Natural killer cell (primary cell): ENCODE data around the gene GRB7. TPM values are rescaled to one million over a fixed set of nuclear protein-coding genes. Genes with fewer than 3 reads are reported as not detected.
A peak's percentile ranks its signal among the peaks of the same experiment; 100 is the strongest.
"Not testable (repeated sequence)": the region's sequence is repeated elsewhere in the genome, so short reads cannot be mapped to it uniquely, and the experiment has no call there.

Experiments
- ATAC-seq, 3 donors: fragments of 150-1000 bp in 2 of 3; fragments of 200-7000 bp in 1 of 3; cut with Tn5 transposase; 1 replicate in 1 of 3; 2 replicates in 2 of 3; pipeline ENCODE4 v1.10.0; 2021; ENCODE audit warnings: mild to moderate bottlenecking in 2 of 3, moderate library complexity in 2 of 3
- DNase-seq, 2 donors: peaks; one replicate each; pipeline versions ENCODE4 v3.0.0 to v3.0.0-alpha.2; 2013 to 2021; ENCODE audit warnings: mixed read lengths in 1 of 2
- H3K27ac ChIP-seq: one replicate; pipeline ENCODE4 v1.5.1; 2013; ENCODE audit warnings: mild to moderate bottlenecking, low read length
- H3K27me3 ChIP-seq: one replicate; pipeline ENCODE4 v1.6.1; 2013; ENCODE audit warnings: low read length; ENCODE audit not compliant: control insufficient read depth, insufficient read depth
- H3K36me3 ChIP-seq: one replicate; pipeline ENCODE4 v1.6.1; 2013; ENCODE audit warnings: low read length; ENCODE audit not compliant: control insufficient read depth, insufficient read depth
- H3K4me1 ChIP-seq: one replicate; pipeline ENCODE4 v1.6.1; 2013; ENCODE audit warnings: low read length; ENCODE audit not compliant: control insufficient read depth, insufficient read depth
- H3K4me3 ChIP-seq: one replicate; pipeline ENCODE4 v1.5.1; 2013; ENCODE audit warnings: low read length
- H3K9me3 ChIP-seq: one replicate; pipeline ENCODE4 v1.6.1; 2013; ENCODE audit warnings: low read length; ENCODE audit not compliant: control insufficient read depth, insufficient read depth
- H3K27ac Mint-ChIP-seq, 2 donors: one replicate each; pipeline ENCODE4 v1.8.0; 2022; ENCODE audit warnings: mild to moderate bottlenecking in 2 of 2, mixed read lengths in 2 of 2, moderate library complexity in 1 of 2
- H3K27me3 Mint-ChIP-seq, 2 donors: one replicate each; pipeline ENCODE4 v1.8.0; 2022; ENCODE audit warnings: low read depth in 2 of 2, mixed read lengths in 2 of 2
- H3K36me3 Mint-ChIP-seq: one replicate; pipeline ENCODE4 v1.8.0; 2022; ENCODE audit warnings: mixed read lengths
- H3K4me1 Mint-ChIP-seq, 2 donors: one replicate each; pipeline ENCODE4 v1.8.0; 2022; ENCODE audit warnings: mixed read lengths in 2 of 2
- H3K4me3 Mint-ChIP-seq: one replicate; pipeline ENCODE4 v1.8.0; 2022; ENCODE audit warnings: mild to moderate bottlenecking, moderate library complexity, mixed read lengths
- H3K9me3 Mint-ChIP-seq, 2 donors: one replicate each; pipeline ENCODE4 v1.8.0; 2022; ENCODE audit warnings: mixed read lengths in 2 of 2
- WGBS: methylation state at CpG from one replicate; pipeline ENCODE4 v1.1.7; 2013; ENCODE audit warnings: missing lambda C conversion rate; ENCODE audit not compliant: insufficient coverage; 5-methylcytosine and 5-hydroxymethylcytosine counted together
- intact Hi-C: fragments of 100-400 bp; cut with micrococcal nuclease; formaldehyde crosslinking; loops from one replicate; pipeline ENCODE4 v1.14.2; 2022
- total RNA-seq, 4 donors: library from RNA; stranded (reverse); fragments of 120-200 nt in 1 of 4; gene quantifications; one replicate each; pipeline versions ENCODE4 v1.2.3 to v1.2.4, GENCODE V29; 2013 to 2022
- TF ChIP-seq, protein P1 (sequence below): fragments of 200-600 bp; IDR thresholded peaks from one replicate; pipeline ENCODE4 v1.8.0; 2022; ENCODE audit warnings: antibody characterized with exemption

Gene GRB7
- total RNA-seq, 3 donors from 2014 or later (not counting 1 experiment from before 2014, with no cell fraction given): 0.27 TPM; not detected in 2

DNA sequence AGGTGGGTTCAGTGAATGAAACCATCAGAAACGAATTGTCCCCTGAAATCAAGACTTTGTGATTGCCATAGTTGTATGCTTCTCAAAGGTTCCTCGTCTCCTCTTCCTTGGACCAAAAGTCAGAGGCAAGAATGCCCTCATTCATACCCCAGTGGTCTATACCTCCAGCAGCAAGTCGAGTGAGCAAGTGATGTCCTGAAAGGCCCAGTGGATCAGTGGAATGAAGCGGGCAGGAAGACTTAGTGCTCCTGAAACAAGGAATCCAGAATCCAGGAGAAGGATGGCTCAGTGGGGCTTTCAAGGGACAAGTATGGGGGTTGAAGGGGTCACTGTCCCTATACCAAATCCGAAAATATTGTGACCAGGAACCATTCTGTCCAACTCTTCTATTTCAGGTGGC, 43.1 kb upstream of the GRB7 start:
- H3K9me3 Mint-ChIP-seq: no peaks in the 10 kb centered on the region
- H3K27ac Mint-ChIP-seq: no peak overlapping the region
- Histone ChIP-seq H3K36me3 (no peaks in the 10 kb centered on the region), H3K4me3 (no peak overlapping the region), H3K27ac (no peak overlapping the region), H3K9me3 (no peaks in the 10 kb centered on the region), H3K4me1 (peaks cover 1% of the 10 kb centered on the region), H3K27me3 (peaks cover 2% of the 10 kb centered on the region)
- no peaks in the 10 kb centered on the region for H3K36me3 Mint-ChIP-seq
- ATAC-seq (no peak), DNase-seq (no peak)
- TF ChIP-seq, protein P1, sequence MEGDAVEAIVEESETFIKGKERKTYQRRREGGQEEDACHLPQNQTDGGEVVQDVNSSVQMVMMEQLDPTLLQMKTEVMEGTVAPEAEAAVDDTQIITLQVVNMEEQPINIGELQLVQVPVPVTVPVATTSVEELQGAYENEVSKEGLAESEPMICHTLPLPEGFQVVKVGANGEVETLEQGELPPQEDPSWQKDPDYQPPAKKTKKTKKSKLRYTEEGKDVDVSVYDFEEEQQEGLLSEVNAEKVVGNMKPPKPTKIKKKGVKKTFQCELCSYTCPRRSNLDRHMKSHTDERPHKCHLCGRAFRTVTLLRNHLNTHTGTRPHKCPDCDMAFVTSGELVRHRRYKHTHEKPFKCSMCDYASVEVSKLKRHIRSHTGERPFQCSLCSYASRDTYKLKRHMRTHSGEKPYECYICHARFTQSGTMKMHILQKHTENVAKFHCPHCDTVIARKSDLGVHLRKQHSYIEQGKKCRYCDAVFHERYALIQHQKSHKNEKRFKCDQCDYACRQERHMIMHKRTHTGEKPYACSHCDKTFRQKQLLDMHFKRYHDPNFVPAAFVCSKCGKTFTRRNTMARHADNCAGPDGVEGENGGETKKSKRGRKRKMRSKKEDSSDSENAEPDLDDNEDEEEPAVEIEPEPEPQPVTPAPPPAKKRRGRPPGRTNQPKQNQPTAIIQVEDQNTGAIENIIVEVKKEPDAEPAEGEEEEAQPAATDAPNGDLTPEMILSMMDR: no peak
- 80% methylated on average over 5 of the region's 5 CpGs for WGBS
- no peak overlapping the region for H3K4me3 Mint-ChIP-seq
- intact Hi-C loops: no loop called here
- peaks cover 3% of the 10 kb centered on the region in 2 donors for H3K4me1 Mint-ChIP-seq
- H3K27me3 Mint-ChIP-seq: peaks cover 10 to 11% of the 10 kb centered on the region in 2 donors

DNA sequence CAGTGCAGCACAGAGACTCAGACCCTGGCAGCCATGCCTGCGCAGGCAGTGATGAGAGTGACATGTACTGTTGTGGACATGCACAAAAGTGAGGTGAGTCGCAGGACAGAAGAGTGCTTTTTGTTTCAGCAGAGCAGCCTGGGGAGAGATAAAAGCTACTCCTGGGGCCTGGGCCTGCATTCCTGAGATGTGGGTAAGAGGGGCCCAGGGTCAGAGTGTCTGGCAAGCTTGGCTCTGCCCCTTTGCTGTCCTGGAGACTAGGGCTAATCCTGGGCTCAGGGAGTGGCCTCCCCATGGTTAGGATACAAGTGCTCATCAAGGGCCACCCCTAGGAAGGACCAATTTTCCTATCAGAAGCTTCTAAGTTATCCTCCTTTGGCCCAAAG, 42.7 kb upstream of the GRB7 start:
- TF ChIP-seq, protein P1: no peak
- Mint-ChIP-seq H3K27ac (no peak overlapping the region), H3K36me3 (no peaks in the 10 kb centered on the region), H3K9me3 (no peaks in the 10 kb centered on the region), H3K4me1 (peaks cover 5 to 7% of the 10 kb centered on the region in 2 donors), H3K4me3 (no peak overlapping the region), H3K27me3 (peaks cover 13 to 14% of the 10 kb centered on the region in 2 donors)
- Histone ChIP-seq H3K27me3 (peaks cover 5% of the 10 kb centered on the region), H3K27ac (no peak overlapping the region), H3K4me3 (no peak overlapping the region), H3K36me3 (no peaks in the 10 kb centered on the region), H3K9me3 (no peaks in the 10 kb centered on the region), H3K4me1 (peaks cover 5% of the 10 kb centered on the region)
- intact Hi-C loops: no loop called here
- DNase-seq (no peak), ATAC-seq (no peak)
- 95% methylated on average over 2 of the region's 2 CpGs for WGBS

DNA sequence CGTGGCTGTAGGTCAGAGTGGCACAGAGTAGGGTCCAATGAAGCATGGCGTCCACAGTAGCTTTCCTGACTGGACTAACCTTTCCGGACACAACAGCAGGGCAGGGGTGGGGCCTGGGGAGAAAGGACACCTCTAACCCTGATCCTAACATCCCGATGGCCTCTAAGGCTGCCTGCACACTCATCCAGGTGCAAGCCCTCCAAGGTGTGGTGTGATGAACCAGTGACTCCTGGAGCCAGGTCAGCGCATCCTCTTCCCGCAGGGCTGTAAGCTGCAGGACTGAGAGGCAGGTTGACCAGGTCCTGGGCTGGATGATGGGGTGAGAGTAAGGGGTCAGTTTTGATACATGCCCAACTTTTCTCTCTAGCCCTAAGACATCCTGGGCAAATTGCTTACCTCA, 41.0 kb upstream of the GRB7 start:
- Histone ChIP-seq H3K27ac (no peak overlapping the region), H3K4me1 (peaks cover 11% of the 10 kb centered on the region), H3K4me3 (no peak overlapping the region), H3K9me3 (no peaks in the 10 kb centered on the region), H3K27me3 (peaks cover 12% of the 10 kb centered on the region), H3K36me3 (no peaks in the 10 kb centered on the region)
- Mint-ChIP-seq H3K36me3 (no peaks in the 10 kb centered on the region), H3K4me3 (no peak overlapping the region), H3K9me3 (no peaks in the 10 kb centered on the region), H3K4me1 (peaks cover 5 to 21% of the 10 kb centered on the region in 2 donors), H3K27ac (no peak overlapping the region), H3K27me3 (peaks cover 13 to 24% of the 10 kb centered on the region in 2 donors)
- TF ChIP-seq, protein P1: no peak
- 94% methylated on average over 6 of the region's 6 CpGs for WGBS
- ATAC-seq (no peak), DNase-seq (no peak)
- intact Hi-C loops: no loop called here

DNA sequence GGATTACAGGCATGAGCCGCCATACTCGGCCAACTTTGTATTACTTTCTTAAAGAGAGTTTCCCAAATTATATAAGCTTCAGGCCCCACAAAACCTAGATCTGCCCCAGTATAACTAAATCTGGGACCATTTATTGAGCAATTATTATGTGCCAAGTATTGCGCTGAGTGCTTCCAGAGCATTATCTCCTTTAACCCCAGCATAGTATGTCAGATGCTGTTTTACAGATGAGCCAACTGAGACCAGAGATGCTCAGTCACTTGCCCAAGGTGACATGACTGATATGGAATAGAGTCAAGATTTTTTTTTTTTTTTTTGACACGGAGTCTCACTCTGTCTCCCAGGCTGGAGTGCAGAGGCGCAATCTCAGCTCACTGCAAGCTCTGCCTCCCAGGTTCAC, 39.8 kb upstream of the GRB7 start:
- no peaks in the 10 kb centered on the region for H3K36me3 Mint-ChIP-seq
- H3K27ac Mint-ChIP-seq: no peak overlapping the region
- Histone ChIP-seq H3K36me3 (no peaks in the 10 kb centered on the region), H3K9me3 (no peaks in the 10 kb centered on the region), H3K4me1 (peaks cover 13% of the 10 kb centered on the region), H3K27me3 (peaks cover 12% of the 10 kb centered on the region), H3K4me3 (no peak overlapping the region), H3K27ac (no peak overlapping the region)
- no peak overlapping the region for H3K4me3 Mint-ChIP-seq
- peaks cover 13 to 24% of the 10 kb centered on the region in 2 donors for H3K27me3 Mint-ChIP-seq
- no peak for DNase-seq
- ATAC-seq: no peak
- intact Hi-C loops: no loop called here
- TF ChIP-seq, protein P1: no peak
- 94% methylated on average over 4 of the region's 5 CpGs for WGBS
- peaks cover 11 to 34% of the 10 kb centered on the region in 2 donors for H3K4me1 Mint-ChIP-seq
- no peaks in the 10 kb centered on the region for H3K9me3 Mint-ChIP-seq

DNA sequence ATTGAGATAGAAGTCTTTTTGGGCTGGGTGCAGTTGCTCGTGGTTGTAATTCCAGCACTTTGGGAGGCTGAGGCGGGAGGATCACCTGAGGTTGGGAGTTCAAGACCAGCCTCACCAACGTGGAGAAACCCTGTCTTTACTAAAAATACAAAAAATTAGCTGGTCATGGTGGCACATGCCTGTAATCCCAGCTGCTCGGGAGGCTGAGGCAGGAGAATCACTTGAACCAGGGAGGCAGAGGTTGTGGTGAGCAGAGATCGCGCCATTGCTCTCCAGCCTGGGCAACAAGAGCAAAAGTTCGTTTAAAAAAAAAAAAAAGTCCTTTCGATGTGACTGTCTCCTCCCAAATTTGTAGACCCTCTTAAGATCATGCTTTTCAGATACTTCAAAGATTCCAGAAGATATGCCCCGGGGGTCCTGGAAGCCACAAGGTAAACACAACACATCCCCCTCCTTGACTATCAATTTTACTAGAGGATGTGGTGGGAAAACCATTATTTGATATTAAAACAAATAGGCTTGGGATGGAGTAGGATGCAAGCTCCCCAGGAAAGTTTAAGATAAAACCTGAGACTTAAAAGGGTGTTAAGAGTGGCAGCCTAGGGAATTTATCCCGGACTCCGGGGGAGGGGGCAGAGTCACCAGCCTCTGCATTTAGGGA, 38.5 kb upstream of the GRB7 start:
- Mint-ChIP-seq H3K27me3 (peaks cover 13 to 24% of the 10 kb centered on the region in 2 donors), H3K4me3 (peak overlapping the region; percentile 87), H3K27ac (peak overlapping the region in 1 of 2 donors; percentile 63), H3K4me1 (peaks cover 22 to 44% of the 10 kb centered on the region in 2 donors)
- H3K36me3 ChIP-seq, DNase-seq, intact Hi-C loops, H3K27ac ChIP-seq, H3K4me3 ChIP-seq, H3K9me3 Mint-ChIP-seq, ATAC-seq, H3K9me3 ChIP-seq, H3K36me3 Mint-ChIP-seq: not testable (repeated sequence)
- Histone ChIP-seq H3K4me1 (peaks cover 24% of the 10 kb centered on the region), H3K27me3 (peaks cover 12% of the 10 kb centered on the region)
- WGBS: 78% methylated on average over 10 of the region's 11 CpGs
